HCT116 (cell line): ENCODE results near the gene PSMB7. TPM values are rescaled to one million over a fixed set of nuclear protein-coding genes. Genes with fewer than 3 reads are reported as not detected.

ENCODE experiments used
- ATAC-seq: fragments of 200-7000 bp; cut with Tn5 transposase; 2 replicates; pipeline ENCODE4 v1.9.1; 2020; ENCODE audit warnings: mild to moderate bottlenecking, moderate library complexity
- BruUV-seq: library from RNA; stranded (reverse); fragments of 400-500 nt; replicated peaks from 2 replicates; lab custom pipeline; 2021; lab: Mats Ljungman, UMichigan
- CTCF ChIA-PET: fragments of 300-600 bp; sonication (Branson Sonifier 250); formaldehyde crosslinking; loops from one replicate; lab custom pipeline; 2021; ENCODE audit warnings: antibody characterized with exemption; lab: Charles Lee
- POLR2A ChIA-PET: fragments of 300-600, 350-600 bp; sonication (Branson Sonifier 250); formaldehyde crosslinking; loops from one replicate; lab custom pipeline; 2021; ENCODE audit warnings: antibody characterized with exemption; lab: Charles Lee
- RAD21 ChIA-PET, 2 experiments: fragments of 300-600 bp; sonication (Branson Sonifier 250); formaldehyde crosslinking; loops; one replicate each; lab custom pipeline; 2023; ENCODE audit warnings: low total read pairs in 2 of 2; ENCODE audit not compliant: uncharacterized antibody in 2 of 2, unreplicated experiment in 2 of 2, low non-redundant PET in 1 of 2; lab: Charles Lee
- DNase-seq: peaks from one replicate; pipeline ENCODE4 v3.0.0-alpha.2; 2010; ENCODE audit warnings: low read depth, low spot score
- H2AFZ ChIP-seq: fragments of 200-600 bp; shearing (Covaris generic), sonication (generic); 2 replicates; pipeline ENCODE4 v1.6.1; 2017; ENCODE audit warnings: low read depth, mixed run types, mixed read lengths, antibody characterized with exemption, low read length; ENCODE audit not compliant: poor library complexity, severe bottlenecking
- H3K27ac ChIP-seq: 2 replicates; pipeline ENCODE4 v1.5.1; 2012; ENCODE audit warnings: low read depth, low read length
- H3K27me3 ChIP-seq: fragments of 200-600 bp; sonication (generic); 2 replicates; pipeline ENCODE4 v1.6.1; 2016; ENCODE audit warnings: mixed run types, low read length, mixed read lengths; ENCODE audit not compliant: insufficient read depth
- H3K36me3 ChIP-seq, 2 experiments: fragments of 200-500 bp in 1 of 2; fragments of 200-600 bp in 1 of 2; sonication (Bioruptor generic) in 1 of 2; sonication (generic) in 1 of 2; 2 replicates each; pipeline versions ENCODE4 v1.5.1 to v1.6.1; 2014 to 2016; ENCODE audit warnings: low read length in 2 of 2, inconsistent platforms in 1 of 2, mixed read lengths in 1 of 2, mixed run types in 1 of 2; ENCODE audit not compliant: insufficient read depth in 2 of 2, control insufficient read depth in 1 of 2
- H3K4me1 ChIP-seq, 2 experiments: fragments of 200-600 bp in 1 of 2; sonication (generic) in 1 of 2; 2 replicates each; pipeline versions ENCODE4 v1.5.1 to v1.6.1; 2012 to 2017; ENCODE audit warnings: low read length in 2 of 2, inconsistent platforms in 1 of 2, mild to moderate bottlenecking in 1 of 2, mixed read lengths in 1 of 2, mixed run types in 1 of 2, moderate library complexity in 1 of 2; ENCODE audit not compliant: insufficient read depth in 2 of 2, control insufficient read depth in 1 of 2
- H3K4me2 ChIP-seq: fragments of 200-600 bp; sonication (generic); 2 replicates; pipeline ENCODE4 v1.6.1; 2017; ENCODE audit warnings: mixed run types, low read length, mixed read lengths
- H3K4me3 ChIP-seq, 2 experiments: fragments of 200-600 bp in 1 of 2; sonication (generic) in 1 of 2; replicated peaks in 1 of 2; 2 replicates each; pipeline ENCODE4 v1.5.1; 2011 to 2016; ENCODE audit warnings: low read length in 2 of 2, control low read depth in 1 of 2, low read depth in 1 of 2, mild to moderate bottlenecking in 1 of 2, mixed read lengths in 1 of 2, mixed run types in 1 of 2
- H3K79me2 ChIP-seq: fragments of 200-600 bp; sonication (generic); 2 replicates; pipeline ENCODE4 v1.6.1; 2017; ENCODE audit warnings: mild to moderate bottlenecking, mixed run types, low read length, moderate library complexity, mixed read lengths; ENCODE audit not compliant: insufficient read depth
- H3K9ac ChIP-seq: fragments of 200-600 bp; sonication (generic); 2 replicates; pipeline ENCODE4 v1.6.1; 2016; ENCODE audit warnings: low read length, mixed read lengths
- H3K9me2 ChIP-seq: fragments of 200-600 bp; sonication (generic), shearing (Covaris generic); 2 replicates; pipeline ENCODE4 v1.6.1; 2017; ENCODE audit warnings: mixed run types, mild to moderate bottlenecking, moderate library complexity; ENCODE audit not compliant: insufficient read depth
- H3K9me3 ChIP-seq, 2 experiments: fragments of 200-500 bp in 1 of 2; fragments of 200-600 bp in 1 of 2; sonication (Bioruptor generic) in 1 of 2; sonication (generic) in 1 of 2; 2 replicates each; pipeline ENCODE4 v1.6.1; 2014 to 2017; ENCODE audit warnings: low read length in 2 of 2, mixed read lengths in 2 of 2, inconsistent platforms in 1 of 2, low read depth in 1 of 2, mild to moderate bottlenecking in 1 of 2, mixed run types in 1 of 2, moderate library complexity in 1 of 2; ENCODE audit not compliant: control insufficient read depth in 1 of 2, insufficient read depth in 1 of 2
- H4K20me1 ChIP-seq: fragments of 200-600 bp; sonication (generic), shearing (Covaris generic); 2 replicates; pipeline ENCODE4 v1.6.1; 2017; ENCODE audit warnings: mixed run types, mild to moderate bottlenecking, moderate library complexity; ENCODE audit not compliant: insufficient read depth
- CBX3 ChIP-seq: IDR thresholded peaks from 2 replicates; pipeline ENCODE4 v1.6.1; 2012; ENCODE audit warnings: low read depth
- CEBPB ChIP-seq: IDR thresholded peaks from 2 replicates; pipeline ENCODE4 v1.6.1; 2012; ENCODE audit warnings: low read depth
- EGR1 ChIP-seq: IDR thresholded peaks from 2 replicates; pipeline ENCODE4 v1.6.1; 2012; ENCODE audit warnings: low read depth
- EZH2phosphoT487 ChIP-seq: fragments of 200-600 bp; IDR thresholded peaks from 2 replicates; pipeline ENCODE4 v1.6.1; 2018; ENCODE audit warnings: antibody characterized with exemption, borderline replicate concordance
- FOSL1 ChIP-seq: IDR thresholded peaks from 2 replicates; pipeline ENCODE4 v1.6.1; 2012; ENCODE audit warnings: low read depth
- JUND ChIP-seq: IDR thresholded peaks from 2 replicates; pipeline ENCODE4 v1.6.1; 2012
- POLR2A ChIP-seq: IDR thresholded peaks from 2 replicates; pipeline ENCODE4 v1.7.0; 2011; ENCODE audit warnings: borderline replicate concordance; ENCODE audit not compliant: insufficient read depth, insufficient read length; ENCODE audit errors: extremely low read depth
- RAD21 ChIP-seq: IDR thresholded peaks from 2 replicates; pipeline ENCODE4 v1.6.1; 2012; ENCODE audit warnings: low read depth, mild to moderate bottlenecking
- SRF ChIP-seq: IDR thresholded peaks from 2 replicates; pipeline ENCODE4 v1.6.1; 2012; ENCODE audit warnings: low read depth
- TCF7L2 ChIP-seq: IDR thresholded peaks from 2 replicates; pipeline ENCODE4 v1.7.0; 2011; ENCODE audit warnings: borderline replicate concordance, inconsistent platforms; ENCODE audit not compliant: insufficient read depth, insufficient read length; ENCODE audit errors: extremely low read depth
- ZFX ChIP-seq: fragments of 450-650 bp; IDR thresholded peaks from 2 replicates; pipeline ENCODE4 v1.6.1; 2017
- ZNF274 ChIP-seq: fragments of 200-500 bp; sonication (Bioruptor generic); IDR thresholded peaks from 2 replicates; pipeline ENCODE4 v1.6.1; 2014; ENCODE audit warnings: mild to moderate bottlenecking, low read depth, low read length, inconsistent platforms
- intact Hi-C: fragments of 100-400 bp; cut with micrococcal nuclease; formaldehyde crosslinking; loops from 2 replicates; pipeline ENCODE4 v1.10.0; 2022
- total RNA-seq: library from RNA; stranded (reverse); gene quantifications from one replicate; pipeline ENCODE4 v1.2.1, GENCODE V29; 2021; ENCODE audit not compliant: unreplicated experiment
- TF ChIP-seq, protein P1 (sequence below): IDR thresholded peaks from 2 replicates; pipeline ENCODE4 v1.6.1; 2012
- TF ChIP-seq, protein P2 (sequence below): IDR thresholded peaks from 2 replicates; pipeline ENCODE4 v1.6.1; 2012
- TF ChIP-seq, protein P3 (sequence below): IDR thresholded peaks from 2 replicates; pipeline ENCODE4 v1.6.1; 2012; ENCODE audit warnings: low read depth

Gene PSMB7
- total RNA-seq, 1 experiment from 2014 or later: 222 TPM

DNA sequence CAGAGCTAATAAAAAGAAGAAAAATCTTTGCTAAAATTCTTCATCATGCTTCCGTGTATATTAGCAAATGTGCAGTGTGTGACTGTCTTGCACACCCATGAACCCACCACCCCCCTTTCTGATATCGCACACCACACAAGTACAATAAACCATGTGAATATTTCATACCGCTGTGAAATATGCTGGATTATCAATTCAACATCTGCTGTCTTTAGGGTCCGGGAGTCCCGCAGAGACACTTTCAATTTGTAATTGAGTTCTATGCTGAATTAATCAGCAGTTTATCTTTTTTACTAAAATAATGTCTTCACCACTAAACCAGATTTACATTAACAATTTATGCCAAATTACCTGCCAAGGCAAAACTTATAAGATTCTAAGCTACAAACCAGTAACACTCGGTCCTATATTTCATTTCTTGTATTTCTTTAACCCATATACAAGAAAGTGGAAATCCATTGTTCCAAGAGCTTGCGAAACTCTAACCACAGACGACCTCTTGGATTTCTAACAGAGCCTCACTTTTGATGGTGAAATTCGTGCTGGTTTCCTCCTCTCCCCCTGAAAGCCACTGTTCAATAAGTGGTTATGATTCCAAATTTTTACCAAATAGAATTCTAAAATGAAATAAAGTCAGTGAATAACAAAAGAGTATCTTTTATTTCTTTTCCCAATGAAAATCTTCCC lies 44.2 kb downstream of the PSMB7 start:
- no peaks in the 10 kb centered on the region for H3K9me3 ChIP-seq
- H3K9ac ChIP-seq: no peak overlapping the region
- no TSS peak for BruUV-seq
- no peaks in the 10 kb centered on the region for H3K36me3 ChIP-seq
- POLR2A ChIA-PET: no interaction called here
- intact Hi-C loops: no loop called here
- H4K20me1 ChIP-seq: peaks cover 15% of the 10 kb centered on the region; the same call in 1 of the 2 replicates
- H3K4me2 ChIP-seq: no peak overlapping the region
- H3K4me3 ChIP-seq: no peak overlapping the region
- CTCF ChIA-PET: no interaction called here
- ATAC-seq: no peak
- no peak for TF ChIP-seq TCF7L2
- no peak for TF ChIP-seq FOSL1
- TF ChIP-seq EZH2phosphoT487: no peak
- no peak for TF ChIP-seq SRF
- TF ChIP-seq ZNF274: no peak
- no peak for TF ChIP-seq RAD21
- TF ChIP-seq, protein P1, sequence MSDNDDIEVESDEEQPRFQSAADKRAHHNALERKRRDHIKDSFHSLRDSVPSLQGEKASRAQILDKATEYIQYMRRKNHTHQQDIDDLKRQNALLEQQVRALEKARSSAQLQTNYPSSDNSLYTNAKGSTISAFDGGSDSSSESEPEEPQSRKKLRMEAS: no peak
- TF ChIP-seq CEBPB: no peak
- TF ChIP-seq, protein P2, sequence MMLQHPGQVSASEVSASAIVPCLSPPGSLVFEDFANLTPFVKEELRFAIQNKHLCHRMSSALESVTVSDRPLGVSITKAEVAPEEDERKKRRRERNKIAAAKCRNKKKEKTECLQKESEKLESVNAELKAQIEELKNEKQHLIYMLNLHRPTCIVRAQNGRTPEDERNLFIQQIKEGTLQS: no peak
- no peak for TF ChIP-seq POLR2A
- TF ChIP-seq, protein P3, sequence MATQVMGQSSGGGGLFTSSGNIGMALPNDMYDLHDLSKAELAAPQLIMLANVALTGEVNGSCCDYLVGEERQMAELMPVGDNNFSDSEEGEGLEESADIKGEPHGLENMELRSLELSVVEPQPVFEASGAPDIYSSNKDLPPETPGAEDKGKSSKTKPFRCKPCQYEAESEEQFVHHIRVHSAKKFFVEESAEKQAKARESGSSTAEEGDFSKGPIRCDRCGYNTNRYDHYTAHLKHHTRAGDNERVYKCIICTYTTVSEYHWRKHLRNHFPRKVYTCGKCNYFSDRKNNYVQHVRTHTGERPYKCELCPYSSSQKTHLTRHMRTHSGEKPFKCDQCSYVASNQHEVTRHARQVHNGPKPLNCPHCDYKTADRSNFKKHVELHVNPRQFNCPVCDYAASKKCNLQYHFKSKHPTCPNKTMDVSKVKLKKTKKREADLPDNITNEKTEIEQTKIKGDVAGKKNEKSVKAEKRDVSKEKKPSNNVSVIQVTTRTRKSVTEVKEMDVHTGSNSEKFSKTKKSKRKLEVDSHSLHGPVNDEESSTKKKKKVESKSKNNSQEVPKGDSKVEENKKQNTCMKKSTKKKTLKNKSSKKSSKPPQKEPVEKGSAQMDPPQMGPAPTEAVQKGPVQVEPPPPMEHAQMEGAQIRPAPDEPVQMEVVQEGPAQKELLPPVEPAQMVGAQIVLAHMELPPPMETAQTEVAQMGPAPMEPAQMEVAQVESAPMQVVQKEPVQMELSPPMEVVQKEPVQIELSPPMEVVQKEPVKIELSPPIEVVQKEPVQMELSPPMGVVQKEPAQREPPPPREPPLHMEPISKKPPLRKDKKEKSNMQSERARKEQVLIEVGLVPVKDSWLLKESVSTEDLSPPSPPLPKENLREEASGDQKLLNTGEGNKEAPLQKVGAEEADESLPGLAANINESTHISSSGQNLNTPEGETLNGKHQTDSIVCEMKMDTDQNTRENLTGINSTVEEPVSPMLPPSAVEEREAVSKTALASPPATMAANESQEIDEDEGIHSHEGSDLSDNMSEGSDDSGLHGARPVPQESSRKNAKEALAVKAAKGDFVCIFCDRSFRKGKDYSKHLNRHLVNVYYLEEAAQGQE: no peak
- no peak for TF ChIP-seq EGR1
- TF ChIP-seq JUND: no peak
- no peak for TF ChIP-seq ZFX
- no peak for TF ChIP-seq CBX3
- H3K27me3 ChIP-seq: no peaks in the 10 kb centered on the region
- DNase-seq: no peak
- H3K79me2 ChIP-seq: peaks cover 99% of the 10 kb centered on the region
- RAD21 ChIA-PET: no interaction called here
- no peak overlapping the region for H3K27ac ChIP-seq
- no peaks in the 10 kb centered on the region for H3K9me2 ChIP-seq
- H3K4me1 ChIP-seq: peaks cover 7 to 20% of the 10 kb centered on the region in 2 experiments; a peak in 3 of 4 replicates
- H2AFZ ChIP-seq: no peak overlapping the region
